ENCODE data around the gene ZNF536.

The ZNF536 gene

DNA sequence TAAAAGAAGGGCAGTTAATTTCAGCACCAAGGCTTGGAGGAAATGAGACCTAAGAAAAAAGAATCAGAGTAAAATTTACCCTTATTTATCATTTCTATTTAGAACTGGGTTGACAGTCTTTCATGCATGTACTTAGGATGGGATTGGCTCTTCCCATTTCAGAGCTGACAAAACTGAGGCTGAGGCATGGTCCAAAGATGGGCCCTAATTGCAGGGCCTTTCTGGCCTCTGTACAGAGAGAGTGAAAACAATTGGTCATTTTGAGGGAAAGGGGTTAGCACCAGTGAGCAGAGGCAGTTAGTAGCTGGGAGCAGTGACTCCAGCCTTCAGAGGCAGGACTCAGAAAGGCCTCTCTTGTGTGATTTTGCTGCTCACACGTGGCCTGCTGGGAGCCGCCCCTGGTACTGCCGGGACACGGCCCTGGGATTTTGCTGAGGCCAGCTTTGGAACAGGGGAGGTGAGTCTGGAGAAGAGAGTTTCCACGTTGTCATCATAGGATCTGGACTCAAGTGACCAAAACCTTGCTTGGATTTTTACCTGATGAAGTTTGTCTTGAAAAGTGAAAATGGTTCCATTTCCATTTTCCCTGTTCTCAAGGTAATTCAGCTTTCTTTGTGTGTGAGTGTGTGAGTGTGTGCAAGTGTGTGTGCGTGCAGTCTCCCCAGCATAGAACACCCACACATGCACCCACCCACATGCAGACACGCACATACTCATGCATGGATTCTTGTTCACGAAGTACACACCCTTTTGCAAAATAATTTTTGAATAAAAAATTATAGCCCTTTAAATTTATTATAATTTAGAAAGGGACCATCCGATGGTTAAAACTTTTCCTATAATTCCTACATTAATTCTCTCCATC is at the start of gene ZNF536:
TSS of gene ZNF536 (plus strand) at position 425 of the 865 bp plus-strand sequence. CDS start 71,179 bp downstream, outside the sequence.
- no peak for DNase-seq

- DNase-seq = no peak
Observed at GRCh38 chr19:30322641-30323320, 49.4 kb upstream of the ZNF536 start.

DNA sequence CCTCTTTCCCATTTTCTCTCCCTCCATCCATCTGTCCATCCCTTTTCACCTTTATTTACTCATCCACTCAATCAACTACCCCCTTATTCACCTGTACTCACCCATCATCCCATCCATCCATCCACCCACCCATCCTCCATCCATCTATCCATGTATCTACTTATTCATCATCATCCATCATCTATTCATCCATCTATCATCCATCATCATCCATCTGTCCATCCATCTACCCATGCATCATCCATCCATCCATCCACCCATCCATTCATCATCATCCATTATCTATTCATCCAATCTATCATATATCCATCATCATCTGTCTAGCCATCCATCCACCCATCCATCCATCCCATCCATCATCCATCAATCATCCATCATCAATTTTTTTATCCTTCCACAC is 48.3 kb upstream of the ZNF536 start:
- no peak for DNase-seq

DNA sequence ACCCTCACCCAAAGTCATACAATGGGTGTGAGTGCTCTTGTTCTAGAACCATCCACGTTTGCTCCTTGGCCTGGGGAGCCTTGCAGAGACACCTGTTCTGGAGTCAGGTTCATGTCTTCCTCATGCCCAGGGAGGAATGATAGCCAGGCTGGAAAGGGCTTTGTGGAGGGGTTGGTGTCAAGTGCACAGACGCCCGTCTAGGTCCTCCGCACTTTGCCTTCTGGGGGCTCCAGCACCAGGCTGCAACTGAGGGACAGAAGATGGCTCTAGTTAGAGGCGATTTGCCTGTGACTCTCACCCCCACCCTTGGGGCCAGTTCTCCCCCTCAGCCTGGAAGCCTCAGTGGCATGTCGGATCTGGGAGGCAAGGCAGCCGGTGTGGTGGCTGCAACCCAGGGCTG is 47.2 kb upstream of the ZNF536 start:
- no peak for DNase-seq

GRCh38 chr19:30325676-30326392 is 46.4 kb upstream of the ZNF536 start:
- no peak for DNase-seq

GRCh38 chr19:30326393-30326710 is 45.8 kb upstream of the ZNF536 start:
- no peak for DNase-seq

GRCh38 chr19:30327331-30327730 is 44.9 kb upstream of the ZNF536 start:
- no peak for DNase-seq

DNA sequence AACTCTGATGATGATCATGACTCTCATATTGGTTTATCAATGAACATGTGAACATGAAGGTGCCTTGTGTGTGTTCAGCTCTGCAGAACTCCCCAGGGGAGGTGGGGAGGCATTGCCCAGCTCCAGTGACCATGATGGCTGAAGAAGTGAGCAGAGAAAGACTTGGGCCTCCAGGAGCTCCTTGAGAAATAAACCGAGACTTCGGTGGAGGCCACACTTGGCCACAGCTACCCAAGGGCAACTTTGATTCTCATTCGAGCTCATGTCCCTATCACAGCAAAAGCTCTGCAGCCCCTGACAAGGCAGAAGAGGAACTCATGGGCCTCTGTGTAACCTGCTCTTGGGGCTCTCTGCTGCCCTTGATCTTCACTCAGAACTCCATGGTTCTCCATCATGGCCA is 44.1 kb upstream of the ZNF536 start:
- no peak for DNase-seq

GRCh38 chr19:30330266-30330665 is 41.9 kb upstream of the ZNF536 start:
- DNase-seq = no peak

DNA sequence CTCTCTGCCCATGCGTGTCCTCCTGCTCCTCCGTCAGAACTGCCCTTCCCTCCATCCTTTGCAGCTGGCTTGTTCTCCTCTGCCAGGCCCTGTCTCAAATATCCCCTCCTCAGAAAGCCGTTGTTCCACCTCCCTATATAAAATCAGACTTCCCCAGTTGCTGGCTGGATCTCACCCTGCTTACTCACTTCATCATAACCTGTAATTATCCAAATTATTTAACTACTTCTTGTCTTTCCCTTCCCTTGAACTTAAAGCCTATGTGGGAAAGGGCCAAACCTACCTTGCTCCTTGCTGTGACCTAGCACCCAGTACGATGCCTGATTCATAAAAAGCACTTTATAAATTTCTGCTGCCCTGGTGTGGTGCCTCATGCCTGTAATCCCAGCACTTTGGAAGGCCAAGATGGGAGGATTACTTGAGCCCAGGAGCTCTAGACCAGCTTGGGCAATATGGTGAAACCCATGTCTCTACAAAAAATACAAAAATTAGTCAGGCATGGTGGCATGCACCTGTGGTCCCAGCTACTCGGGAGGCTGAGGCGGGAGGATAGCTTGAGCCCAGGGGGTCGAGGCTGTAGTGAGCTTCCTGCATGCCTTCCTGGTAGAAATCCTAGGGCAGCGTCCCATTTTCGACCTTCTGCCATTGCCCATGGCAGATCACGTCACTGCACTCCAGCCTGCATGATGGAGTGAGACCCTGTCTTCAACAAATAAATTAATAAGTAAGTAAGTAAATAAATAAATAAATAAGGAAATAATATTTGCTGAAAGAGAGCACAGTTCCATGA is 39.5 kb upstream of the ZNF536 start:
- no peak for DNase-seq

GRCh38 chr19:30333291-30334065 is 38.7 kb upstream of the ZNF536 start:
- no peak for DNase-seq

DNA sequence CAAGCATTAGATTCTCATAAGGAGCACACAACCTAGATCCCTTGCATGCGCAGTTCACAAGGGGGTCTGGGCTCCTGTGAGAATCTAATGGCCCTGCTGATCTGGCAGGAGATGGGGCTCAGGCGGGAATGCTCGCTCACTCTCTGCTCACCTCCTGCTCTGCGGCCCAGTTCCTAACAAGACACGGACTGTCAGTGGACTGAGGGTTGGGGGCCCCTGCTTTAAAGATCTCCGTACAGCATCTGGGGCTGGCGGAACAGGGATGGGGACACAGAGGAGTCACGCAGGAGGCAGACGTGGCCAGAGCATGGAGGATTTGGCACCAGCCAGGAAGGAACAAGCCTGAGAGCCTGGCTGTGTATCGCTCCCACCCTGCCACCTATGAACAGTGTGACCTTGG is 37.3 kb upstream of the ZNF536 start:
- no peak for DNase-seq

- no peak for DNase-seq
Observed at GRCh38 chr19:30335306-30335886, 36.8 kb upstream of the ZNF536 start.

DNA sequence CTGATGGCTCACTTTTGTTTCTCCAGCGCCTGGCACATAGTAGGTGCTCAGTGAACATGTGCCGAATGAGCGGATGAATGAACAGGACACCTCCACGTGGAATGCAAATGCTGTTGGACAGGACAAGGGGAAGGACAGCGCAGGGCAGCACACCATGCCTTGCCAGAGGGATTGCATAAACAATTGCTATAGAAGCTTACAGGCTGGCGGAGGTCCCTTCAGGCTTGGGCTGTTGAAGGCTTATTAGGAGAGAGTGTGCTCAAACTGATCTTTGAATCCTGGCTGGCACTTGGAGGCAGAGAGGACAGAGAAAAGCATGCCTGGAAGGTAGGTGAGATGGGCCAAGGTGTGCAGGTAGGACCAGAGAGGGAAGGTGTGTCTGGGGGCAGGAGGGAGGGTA is 35.9 kb upstream of the ZNF536 start:
- DNase-seq = no peak

DNA sequence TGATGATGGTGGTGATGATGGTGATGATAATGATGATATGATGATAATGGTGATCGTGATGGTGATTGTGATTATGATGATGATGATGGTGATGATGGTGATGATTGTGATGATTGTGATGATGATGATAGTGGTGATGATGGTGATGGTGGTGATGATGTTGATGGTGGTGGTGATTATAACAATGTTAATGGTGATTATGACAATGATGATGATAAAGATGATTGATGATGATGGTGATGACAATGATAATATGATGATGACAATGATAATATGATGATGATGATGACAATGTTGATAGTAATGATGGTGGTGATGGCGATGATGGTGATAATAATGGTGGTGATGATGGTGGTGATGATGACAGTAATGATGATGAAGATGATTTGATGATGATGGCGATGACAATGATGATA is 34.1 kb upstream of the ZNF536 start:
- no peak for DNase-seq

- DNase-seq = no peak
Observed at GRCh38 chr19:30338878-30339623, 33.1 kb upstream of the ZNF536 start.

DNA sequence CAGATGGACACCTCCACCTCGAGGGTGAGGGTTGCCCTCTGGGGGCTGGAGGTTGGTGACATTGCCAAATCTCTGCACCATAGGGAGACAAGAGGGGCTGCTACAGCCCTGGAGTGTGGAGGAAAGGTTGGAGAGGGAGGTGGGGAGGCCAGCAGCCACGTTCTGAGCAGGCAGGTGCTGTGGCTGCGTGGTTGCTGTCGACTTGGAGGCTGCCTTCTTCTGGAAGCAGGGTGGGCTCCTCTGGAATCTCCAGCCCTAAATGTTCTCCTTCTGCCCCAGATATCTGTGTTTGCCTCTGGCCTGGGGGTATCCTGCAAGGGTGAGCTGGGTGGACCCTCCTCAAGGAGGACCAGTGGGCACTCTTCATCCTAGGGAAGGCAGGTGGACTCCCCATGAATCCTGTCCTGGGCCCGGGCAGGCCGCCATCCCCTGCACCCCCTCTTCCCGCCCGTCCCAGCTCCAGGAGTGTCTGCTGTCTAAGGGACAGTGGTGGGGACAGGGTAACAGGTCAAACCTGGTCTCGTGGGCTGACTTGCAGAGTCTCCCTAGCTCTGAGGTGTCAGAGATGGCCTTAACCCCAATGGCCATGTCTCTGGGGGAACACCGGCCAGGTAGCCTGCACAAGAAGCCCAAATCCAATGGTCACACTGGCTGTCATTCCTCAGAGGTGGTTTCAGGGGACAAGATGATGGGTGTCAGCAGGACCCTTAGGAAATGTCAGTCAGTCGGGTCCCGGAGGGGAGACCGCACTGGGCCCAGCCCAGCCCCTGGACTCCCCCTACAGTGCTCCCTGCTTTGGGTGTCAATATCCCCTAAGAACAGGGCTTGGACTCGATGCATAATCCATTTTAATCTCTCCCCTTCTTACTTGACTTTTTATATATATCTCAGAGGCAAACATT is 32.3 kb upstream of the ZNF536 start:
- no peak for DNase-seq

DNA sequence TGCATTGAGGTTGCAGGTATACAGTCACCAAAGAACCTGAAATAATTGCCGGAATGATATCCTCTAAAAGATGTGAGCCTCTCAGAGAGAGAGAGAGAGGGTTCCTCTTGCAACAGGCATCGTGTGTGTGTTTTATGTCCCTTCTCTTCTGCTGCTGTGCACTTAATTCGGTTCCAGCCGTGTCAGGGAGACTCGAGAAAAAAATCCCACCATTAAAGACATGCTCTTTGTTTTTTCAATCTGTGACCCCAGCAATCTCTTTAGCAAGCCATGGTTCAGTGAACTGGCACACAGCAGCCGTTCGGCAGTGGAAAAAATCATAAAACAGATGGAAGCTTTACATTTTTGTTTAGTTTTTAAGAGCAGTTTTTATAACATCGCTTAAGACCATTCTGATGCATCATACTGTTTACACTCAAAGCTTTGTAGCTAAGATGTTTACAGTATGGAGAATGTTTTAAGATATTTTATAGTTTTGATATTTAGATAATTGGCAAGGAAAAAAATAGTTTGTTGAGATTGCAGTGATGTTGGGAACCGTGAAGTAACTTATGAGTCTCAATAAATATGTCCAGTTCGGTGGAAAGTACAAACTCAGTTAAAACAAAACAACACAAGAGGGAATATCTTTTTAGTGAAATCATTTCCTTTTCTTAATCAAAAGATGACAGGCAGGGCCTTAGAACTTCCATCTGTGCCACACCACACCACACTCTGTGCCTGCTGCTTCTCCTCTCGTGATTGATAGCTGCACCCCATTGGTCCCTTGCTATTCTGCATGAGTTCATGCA is 31.2 kb upstream of the ZNF536 start:
- DNase-seq = no peak

DNA sequence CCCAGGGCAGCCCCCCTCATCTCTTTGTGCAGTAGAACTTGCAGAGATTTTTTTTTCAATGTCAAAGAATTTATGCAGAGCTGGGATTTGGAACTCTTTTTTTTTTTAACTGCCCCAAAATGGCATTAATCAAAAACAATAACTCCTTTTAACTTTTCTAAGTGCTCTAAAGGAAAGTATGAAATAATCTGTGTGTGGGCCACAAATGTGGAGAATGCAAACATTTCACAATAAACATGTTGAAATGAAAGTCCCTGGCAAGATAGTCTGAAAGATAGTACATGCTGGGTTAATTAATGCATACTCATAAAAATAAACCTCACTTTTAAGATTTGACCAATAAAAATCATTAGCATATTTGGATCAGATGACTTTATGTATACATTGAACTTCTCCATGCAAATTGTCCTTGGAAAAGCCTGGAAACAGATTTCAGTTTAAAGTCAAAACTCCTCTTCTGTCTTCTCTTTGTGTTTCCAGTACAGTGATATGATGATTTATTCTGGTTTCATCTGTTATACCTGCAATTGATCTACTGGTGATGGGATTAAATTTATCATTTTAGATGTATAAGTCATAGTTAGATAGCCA is 30.5 kb upstream of the ZNF536 start:
- no peak for DNase-seq
